IPS-18c (cell line): ENCODE measurements around the gene MRPS23.
A peak's percentile ranks its signal among the peaks of the same experiment; 100 is the strongest.
"Not testable (repeated sequence)": the region's sequence is repeated elsewhere in the genome, so short reads cannot be mapped to it uniquely, and the experiment has no call there.

Source experiments
- H3K4me3 ChIP-seq: 2 replicates; pipeline ENCODE4 v1.7.0; 2013; ENCODE audit warnings: low read depth, mild to moderate bottlenecking, low read length, moderate library complexity; ENCODE audit not compliant: insufficient read depth
- H3K9me3 ChIP-seq: one replicate; pipeline ENCODE4 v1.6.1; 2013; ENCODE audit warnings: mild to moderate bottlenecking, low read length, moderate library complexity; ENCODE audit not compliant: control insufficient read depth, insufficient read depth

The MRPS23 gene

DNA sequence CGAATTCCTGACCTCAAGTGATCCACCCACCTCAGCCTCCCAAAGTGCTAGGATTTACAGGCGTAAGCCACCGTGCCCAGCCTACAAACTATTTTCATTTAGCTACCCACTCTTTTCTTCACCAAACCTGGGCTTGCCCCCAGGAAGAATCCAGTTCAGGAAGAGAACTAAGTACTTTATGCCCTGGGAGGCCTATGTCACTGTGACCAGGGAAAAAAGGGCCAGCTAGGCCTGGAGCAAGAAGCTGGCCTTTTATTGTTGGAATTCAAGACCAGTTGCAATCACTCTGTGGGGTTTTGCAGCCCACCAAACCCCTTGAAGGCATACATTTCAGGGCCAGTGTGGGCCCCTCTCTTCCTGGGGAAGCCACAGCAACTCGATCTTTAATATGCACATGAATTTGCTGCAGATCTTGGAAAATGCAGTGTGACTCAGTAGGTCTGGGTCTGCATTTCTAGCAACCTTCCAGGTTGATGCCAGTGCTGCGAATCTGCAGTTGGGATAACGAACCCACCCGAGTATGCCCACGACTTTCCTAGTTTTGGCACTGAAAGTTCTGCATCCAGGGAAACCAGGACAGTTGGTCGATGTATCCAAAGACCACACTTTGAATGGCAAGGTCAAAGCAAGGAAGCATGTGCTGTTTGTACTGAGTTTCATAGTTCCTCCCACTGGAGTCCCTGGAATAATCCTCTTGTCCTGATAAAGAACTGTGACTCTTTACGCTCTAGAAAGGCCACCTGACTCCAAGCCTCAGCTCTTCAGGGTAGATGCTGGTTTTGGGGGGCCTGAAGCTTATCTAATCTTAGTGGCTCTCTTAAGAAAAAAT, 7.2 kb upstream of the MRPS23 start:
- no peaks in the 10 kb centered on the region for H3K9me3 ChIP-seq
- no peak overlapping the region for H3K4me3 ChIP-seq

- Histone ChIP-seq H3K4me3 (no peak overlapping the region), H3K9me3 (no peaks in the 10 kb centered on the region)
Observed at GRCh38 chr17:57855391-57856035, 5.7 kb upstream of the MRPS23 start.

GRCh38 chr17:57853695-57854094, 3.9 kb upstream of the MRPS23 start:
- H3K4me3 ChIP-seq, result no peak overlapping the region
- no peaks in the 10 kb centered on the region for H3K9me3 ChIP-seq

DNA sequence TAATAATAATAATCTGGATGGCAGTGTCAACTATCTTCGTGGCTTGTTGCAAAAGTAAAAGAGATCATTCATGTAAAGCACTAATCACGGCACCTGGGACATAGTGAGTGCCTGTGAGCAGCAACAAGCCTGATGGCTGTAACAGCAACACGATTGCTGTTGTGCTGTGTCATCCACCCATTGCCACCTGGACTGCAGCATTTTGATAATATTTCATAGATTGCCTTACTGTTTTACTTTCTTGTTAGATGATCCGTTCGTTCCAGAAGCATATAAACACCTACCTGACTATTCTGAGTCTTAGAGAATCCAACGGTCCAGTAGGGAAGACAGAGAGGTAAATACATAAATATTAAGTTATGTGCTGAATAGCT, 3.1 kb upstream of the MRPS23 start:
- H3K4me3 ChIP-seq, result no peak overlapping the region
- H3K9me3 ChIP-seq, result no peaks in the 10 kb centered on the region

DNA sequence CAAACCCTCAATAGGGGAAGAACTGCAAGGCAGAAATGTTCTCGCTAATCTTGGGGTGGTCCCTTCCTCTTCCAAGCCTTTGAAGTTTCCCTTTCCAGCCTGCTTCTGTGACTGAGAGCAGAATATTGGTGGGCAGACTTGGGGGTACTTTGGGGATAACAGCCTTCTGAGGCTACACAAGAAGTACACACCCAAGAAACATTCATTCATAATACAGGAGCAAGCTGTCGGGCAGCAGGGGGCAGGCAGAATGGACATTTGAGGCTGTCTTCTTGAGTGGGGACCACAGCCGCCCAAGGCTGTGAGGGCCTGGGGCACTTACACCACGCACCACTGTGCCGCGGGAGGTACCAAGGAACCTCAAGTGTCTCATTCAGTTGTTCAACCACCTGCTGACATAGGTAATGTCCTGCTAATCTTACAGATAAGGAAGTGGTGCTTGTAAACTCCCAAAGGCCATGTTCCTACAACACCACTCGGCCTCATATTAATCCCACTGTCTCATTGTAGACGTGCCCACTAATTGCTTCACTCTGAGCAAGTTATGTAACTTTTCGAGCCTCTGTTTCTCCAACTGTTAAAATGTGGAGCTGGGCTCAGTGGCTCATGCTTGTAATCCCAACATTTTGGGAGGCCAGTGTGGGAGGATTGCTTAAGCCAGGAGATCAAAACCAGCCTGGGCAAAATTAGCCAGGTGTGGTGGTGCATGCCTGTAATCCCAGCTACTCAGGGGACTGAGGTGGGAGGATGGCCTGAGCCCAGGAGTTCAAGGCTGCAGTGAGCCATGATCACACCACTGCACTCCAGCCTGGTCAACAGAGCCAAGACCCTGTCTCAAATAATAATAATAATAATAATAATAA, 2.5 kb upstream of the MRPS23 start:
- H3K9me3 ChIP-seq, result no peaks in the 10 kb centered on the region
- no peak overlapping the region for H3K4me3 ChIP-seq

DNA sequence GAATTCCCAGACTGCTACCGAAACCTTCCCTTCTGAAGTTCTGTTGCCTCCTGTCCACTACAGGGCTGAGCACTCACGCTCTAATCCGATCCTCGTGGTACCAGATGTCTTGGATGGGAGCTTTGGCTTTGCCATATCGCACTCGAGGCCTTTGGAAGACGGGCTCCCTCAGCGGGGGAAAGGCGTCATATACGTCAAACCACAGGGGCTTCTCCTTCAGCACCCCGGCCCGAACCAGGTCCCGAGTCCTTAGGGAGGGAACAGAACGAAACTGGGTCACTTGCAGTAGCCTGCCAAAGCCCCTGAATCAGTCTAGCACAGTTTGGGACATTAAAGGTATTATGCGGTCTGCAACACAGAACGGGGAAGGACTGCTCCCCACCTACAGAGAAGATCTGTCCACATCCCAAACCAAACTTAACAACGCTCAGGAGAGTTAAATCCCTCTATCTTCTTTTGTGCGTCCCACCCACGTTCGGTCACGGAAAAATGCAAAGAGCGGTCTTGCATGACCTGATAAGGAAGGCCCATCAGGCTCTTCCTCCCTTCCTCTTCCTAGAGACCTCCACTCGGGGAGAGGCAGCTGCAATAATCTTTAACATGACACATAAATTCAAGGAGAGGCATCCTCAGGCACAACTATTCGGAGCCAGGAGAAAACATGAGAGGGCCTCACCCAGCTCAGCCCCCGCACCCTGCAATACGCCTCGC, 526 bp downstream of the MRPS23 start:
- peak overlapping the region; percentile 90 for H3K4me3 ChIP-seq
- H3K9me3 ChIP-seq, result no peaks in the 10 kb centered on the region

DNA sequence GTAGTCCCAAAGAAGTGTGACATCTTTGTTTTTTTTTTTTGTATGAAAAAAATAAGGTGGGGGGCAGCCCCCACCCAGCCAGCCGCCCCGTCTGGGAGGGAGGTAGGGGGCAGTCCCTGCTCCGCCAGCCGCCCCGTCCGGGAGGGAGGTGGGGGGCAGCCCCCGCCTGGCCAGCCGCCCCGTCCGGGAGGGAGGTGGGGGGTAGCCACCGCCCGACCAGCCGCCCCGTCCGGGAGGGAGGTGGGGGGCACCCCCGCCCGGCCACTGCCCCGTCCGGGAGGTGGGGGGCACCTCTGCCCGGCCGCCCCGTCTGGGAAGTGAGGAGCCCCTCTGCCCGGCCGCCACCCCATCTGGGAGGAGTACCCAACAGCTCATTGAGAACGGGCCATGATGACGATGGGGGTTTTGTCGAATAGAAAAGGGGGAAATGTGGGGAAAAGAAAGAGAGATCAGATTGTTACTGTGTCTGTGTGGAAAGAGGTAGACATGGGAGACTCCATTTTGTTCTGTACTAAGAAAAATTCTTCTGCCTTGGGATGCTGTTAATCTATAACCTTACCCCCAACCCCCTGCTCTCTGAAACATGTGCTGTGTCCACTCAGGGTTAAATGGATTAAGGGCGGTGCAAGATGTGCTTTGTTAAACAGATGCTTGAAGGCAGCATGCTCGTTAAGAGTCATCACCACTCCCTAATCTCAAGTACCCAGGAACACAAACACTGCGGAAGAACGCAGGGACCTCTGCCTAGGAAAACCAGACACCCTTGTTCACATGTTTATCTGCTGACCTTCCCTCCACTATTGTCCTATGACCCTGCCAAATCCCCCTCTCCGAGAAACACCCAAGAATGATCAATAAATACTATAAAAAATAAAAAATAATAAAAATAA, 3.5 kb downstream of the MRPS23 start:
- not testable (repeated sequence) for H3K4me3 ChIP-seq, H3K9me3 ChIP-seq

- Histone ChIP-seq H3K4me3 (no peak overlapping the region), H3K9me3 (no peaks in the 10 kb centered on the region)
Observed at GRCh38 chr17:57842280-57842679, 7.6 kb downstream of the MRPS23 start.

GRCh38 chr17:57839571-57839923, 10.3 kb downstream of the MRPS23 start:
- Histone ChIP-seq H3K9me3 (no peaks in the 10 kb centered on the region), H3K4me3 (no peak overlapping the region)

- Histone ChIP-seq H3K4me3 (no peak overlapping the region), H3K9me3 (no peaks in the 10 kb centered on the region)
Observed at GRCh38 chr17:57838857-57839570, 10.8 kb downstream of the MRPS23 start.

GRCh38 chr17:57838453-57838852, 11.4 kb downstream of the MRPS23 start:
- no peak overlapping the region for H3K4me3 ChIP-seq
- H3K9me3 ChIP-seq, result no peaks in the 10 kb centered on the region

- no peak overlapping the region for H3K4me3 ChIP-seq
- H3K9me3 ChIP-seq, result no peaks in the 10 kb centered on the region
Observed at GRCh38 chr17:57835333-57835900, 14.4 kb downstream of the MRPS23 start.

DNA sequence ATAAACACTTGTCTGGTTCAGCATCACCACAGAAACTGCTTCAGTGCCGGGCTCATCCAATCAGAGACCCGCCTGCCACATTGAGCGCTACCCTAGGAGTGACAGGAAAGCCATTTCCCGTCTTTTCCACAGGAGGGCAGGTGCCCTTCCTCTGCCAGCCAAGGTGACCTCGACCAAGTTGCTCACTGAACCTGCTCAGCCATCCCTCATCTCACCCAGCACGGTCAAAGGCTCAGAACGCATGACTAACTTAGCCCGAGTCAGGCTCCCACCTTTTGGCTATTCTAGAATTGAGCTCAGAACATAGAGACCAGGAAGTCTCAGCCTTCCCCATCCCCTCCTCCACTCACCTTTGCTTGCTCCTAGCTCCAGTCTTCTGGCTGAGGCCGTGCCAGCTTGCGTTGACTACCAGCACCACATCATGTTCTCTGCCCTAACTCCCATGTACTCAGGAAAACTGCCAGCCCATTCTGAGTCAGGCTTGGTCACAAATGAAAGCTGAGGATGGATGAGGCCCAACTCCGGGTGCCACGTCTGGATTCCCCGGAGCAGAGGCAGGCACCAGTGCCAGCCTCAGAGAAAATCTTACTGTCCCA, 15.6 kb downstream of the MRPS23 start:
- H3K4me3 ChIP-seq, result no peak overlapping the region
- no peaks in the 10 kb centered on the region for H3K9me3 ChIP-seq

DNA sequence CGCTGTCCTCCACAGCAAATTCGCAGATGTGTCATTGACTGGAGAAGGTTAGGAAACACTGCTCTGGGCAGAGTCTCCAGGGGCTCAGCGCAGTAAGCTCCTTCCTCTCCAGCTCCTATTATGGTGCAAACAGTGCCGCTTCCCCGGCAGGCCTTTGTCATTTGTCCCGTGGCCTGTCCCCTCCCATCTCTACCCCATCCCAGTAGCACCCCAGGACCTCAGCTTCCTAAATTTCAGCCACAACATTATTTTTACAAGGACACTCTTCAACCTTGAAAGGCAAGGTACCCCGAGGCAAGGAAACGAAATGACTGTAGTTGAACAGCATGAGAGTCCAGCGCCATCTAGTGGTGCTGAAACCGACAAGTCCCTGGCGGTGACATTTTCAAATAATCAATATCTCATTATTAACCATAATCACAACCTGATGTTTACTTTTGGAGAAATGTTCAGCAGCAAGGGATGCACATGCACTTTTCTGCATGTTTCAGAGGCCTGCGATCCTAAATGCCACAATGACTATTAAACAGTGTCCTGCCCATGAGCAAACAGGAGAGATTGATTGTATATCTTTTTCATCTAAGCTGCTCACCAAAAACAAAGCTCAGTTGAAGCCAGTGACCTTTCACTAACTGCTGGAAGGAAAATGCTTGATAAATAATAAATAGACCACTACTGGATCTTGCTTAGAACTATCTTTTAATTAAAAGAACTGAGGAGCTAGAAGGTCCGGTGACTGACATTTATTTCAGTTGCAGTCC, 16.5 kb downstream of the MRPS23 start:
- H3K9me3 ChIP-seq, result no peaks in the 10 kb centered on the region
- peak overlapping the region; percentile 20; the same call in 1 of the 2 replicates for H3K4me3 ChIP-seq
